ENCODE measurements around the gene ZSCAN5C.
"Not testable (repeated sequence)": the region's sequence is repeated elsewhere in the genome, so short reads cannot be mapped to it uniquely, and the experiment has no call there.

Gene ZSCAN5C

GRCh38 chr19:56193981-56194640 is 8.0 kb upstream of the ZSCAN5C start:
- no peak for DNase-seq

- DNase-seq: not testable (repeated sequence)
Observed at GRCh38 chr19:56197646-56198045, 4.4 kb upstream of the ZSCAN5C start, which contains the start of gene ZSCAN5B. Gene ZSCAN5B (minus strand): TSS chr19:56197783. CDS start chr19:56193052, 4,731 bp downstream.

DNA sequence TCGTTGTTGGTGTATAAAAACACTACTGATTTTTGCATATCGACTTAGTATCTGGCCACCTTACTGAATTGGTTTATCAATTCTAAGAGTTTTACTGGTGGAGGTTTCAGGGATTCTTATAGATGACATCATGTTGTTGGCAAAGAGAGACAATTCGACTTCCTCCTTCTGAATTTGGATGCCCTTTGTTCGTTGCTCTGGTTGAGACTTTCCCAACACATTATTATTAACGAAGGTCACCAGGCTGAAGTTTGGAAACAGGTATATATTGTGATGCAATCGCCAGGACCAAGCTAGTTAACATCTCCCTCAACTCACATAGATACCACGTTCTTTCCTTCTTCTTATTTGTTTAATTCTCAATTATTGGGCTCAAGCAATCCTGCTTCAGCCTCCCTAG is 2.4 kb upstream of the ZSCAN5C start:
- DNase-seq: no peak

- not testable (repeated sequence) for DNase-seq
Observed at GRCh38 chr19:56207581-56207980, 5.5 kb downstream of the ZSCAN5C start.

GRCh38 chr19:56209091-56209490 is 7.0 kb downstream of the ZSCAN5C start:
- no peak for DNase-seq

DNA sequence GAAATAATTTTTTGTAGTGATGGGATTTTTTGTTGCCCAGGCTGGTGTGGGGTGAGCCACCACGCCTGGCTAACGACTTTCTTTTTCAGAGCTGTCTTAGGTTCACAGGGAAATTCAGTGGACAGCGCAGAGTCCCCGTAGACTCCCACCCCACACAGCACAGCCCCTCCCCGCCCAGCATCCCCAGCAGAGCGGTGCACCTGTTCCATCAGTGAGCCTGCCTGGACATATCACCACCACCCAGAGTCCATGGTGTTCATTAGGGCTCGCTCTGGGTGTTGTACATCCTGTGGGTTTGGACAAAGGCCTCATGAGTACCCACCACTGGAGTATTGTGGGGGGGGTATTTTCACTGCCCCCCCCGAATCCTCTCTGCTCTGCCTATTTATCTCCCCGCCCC is 8.0 kb downstream of the ZSCAN5C start:
- not testable (repeated sequence) for DNase-seq

DNA sequence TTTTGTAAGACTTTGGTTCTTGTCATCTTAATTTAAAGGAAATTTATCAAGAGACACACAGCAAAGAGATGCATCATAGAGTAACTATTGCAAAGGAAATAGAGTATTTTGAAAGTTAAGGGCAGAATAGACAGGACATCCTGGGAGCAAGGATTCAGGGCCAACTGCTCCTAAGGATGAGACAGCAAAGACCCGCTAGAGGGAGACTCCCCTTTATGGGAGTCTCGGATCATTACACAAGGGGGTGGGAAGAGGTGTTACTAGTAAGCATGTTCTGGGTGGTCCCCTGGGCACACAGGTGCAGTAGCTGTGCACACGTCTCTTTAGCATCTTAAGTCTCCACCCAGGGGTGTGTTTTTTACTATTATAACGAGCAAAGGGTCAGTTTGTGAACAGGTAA is 9.6 kb downstream of the ZSCAN5C start:
- no peak for DNase-seq

GRCh38 chr19:56217039-56217949 is 15.2 kb downstream of the ZSCAN5C start:
- DNase-seq: no peak

DNA sequence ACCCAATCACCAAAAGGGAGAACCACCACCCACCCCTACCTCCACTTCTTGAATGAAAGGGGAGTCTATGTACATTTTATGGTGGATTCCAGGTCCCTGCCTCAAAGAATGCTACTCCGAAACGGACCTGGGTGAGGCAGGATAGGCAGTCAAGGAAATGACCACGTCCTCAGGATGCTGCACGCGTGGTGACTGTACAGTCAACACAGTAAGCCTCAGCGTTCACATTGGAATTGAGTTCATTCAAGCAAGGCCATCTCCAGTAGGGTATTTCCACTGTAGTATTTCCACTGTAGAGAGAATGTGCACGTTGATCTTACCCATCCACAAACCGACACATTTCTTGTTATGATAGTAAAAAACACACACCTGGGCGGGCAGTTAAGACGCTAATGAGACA is 16.9 kb downstream of the ZSCAN5C start:
- DNase-seq: no peak

GRCh38 chr19:56221442-56221841 is 19.4 kb downstream of the ZSCAN5C start:
- DNase-seq: not testable (repeated sequence)

DNA sequence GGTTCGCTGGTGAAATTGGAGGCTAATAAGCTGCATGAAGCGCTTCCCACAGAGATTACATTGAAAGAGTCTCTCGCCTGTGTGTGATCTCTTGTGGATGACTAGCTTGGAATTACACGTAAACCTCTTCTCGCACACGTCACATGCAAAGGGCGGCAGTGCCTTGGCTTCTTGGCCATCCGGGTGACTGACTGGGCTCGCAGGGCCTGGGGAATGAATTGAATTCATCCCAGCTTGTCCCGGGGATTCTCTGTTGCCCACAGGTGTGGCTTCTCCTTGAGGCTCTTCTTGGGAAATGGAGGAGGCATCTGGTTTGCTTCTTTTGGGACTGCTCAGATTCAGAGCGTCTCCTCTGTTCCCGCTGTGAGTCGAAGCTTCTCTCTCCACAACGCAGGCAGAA is 19.8 kb downstream of the ZSCAN5C start:
- no peak for DNase-seq

DNA sequence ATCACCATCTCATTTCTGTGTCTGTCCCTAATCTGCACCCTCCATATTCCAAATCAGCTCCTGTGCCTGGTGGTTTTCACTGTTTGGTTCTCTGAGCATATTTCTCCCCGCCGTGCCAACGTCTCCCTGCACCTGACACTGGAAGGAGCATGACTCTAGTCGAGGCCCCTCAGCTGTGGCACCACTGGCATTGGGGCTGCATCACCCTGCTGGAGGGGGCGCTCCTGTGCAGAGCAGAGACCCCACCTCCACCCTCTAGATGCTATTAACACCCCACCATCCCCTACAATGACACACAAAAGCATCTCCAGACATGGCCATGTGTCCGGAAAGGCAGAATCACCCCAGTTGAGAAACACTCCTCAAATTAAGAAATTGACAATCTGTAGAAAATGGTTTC is 20.8 kb downstream of the ZSCAN5C start:
- DNase-seq: no peak

GRCh38 chr19:56223481-56223880 is 21.4 kb downstream of the ZSCAN5C start:
- DNase-seq: no peak

DNA sequence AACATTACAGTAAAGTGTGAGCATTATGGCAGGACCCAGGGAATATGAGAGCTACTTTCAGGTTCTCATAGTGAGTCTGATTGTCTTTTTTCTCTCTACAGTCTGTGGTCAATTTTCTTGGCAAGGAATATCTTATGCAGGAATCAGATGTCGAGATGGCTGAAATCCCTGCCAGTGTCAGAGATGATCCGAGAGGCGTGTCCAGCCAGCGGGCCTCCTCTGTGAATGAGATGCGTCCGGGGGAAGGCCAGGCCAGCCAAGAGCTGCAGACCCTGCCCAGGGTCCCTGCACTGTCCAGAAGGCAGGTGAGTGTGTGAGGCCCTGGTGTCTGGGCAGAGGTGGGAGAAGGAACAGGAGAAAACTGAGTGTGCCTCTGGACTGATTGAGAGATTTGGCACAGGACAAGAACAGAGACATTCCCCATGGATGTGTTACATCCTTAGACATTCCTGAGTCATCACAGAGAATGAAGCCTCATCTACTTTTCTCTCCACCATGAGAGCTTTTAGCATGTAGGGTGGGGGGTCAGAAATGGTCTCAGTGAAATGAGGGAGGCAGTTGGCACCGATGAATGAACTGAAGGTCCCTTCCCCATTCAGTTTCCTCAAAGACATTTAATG is 43.2 kb downstream of the ZSCAN5C start:
- DNase-seq: no peak

- DNase-seq: not testable (repeated sequence)
Observed at GRCh38 chr19:56245764-56246163, 43.7 kb downstream of the ZSCAN5C start.

DNA sequence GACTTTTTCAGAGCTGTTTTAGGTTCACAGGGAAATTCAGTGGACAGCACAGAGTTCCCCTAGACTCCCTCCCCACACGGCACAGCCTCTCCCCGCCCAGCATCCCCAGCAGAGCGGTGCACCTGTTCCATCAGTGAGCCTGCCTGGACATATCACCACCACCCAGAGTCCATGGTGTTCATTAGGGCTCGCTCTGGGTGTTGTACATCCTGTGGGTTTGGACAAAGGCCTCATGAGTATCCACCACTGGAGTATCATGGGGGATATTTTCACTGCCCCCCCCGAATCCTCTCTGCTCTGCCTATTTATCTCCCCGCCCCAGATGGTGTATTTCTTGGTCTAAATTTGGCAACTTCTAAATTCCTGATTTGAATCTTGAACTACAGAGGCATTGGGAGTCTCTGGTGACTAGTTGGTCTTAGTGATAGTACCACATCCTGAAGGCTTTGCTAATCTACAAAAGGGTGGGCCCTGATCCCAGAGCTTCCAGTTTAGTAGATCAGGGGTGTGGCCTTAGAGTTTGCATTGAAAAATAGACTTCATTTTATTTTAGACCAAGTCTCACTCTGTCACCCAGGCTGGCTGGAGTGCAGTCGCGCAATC is 46.8 kb downstream of the ZSCAN5C start:
- DNase-seq: not testable (repeated sequence)

DNA sequence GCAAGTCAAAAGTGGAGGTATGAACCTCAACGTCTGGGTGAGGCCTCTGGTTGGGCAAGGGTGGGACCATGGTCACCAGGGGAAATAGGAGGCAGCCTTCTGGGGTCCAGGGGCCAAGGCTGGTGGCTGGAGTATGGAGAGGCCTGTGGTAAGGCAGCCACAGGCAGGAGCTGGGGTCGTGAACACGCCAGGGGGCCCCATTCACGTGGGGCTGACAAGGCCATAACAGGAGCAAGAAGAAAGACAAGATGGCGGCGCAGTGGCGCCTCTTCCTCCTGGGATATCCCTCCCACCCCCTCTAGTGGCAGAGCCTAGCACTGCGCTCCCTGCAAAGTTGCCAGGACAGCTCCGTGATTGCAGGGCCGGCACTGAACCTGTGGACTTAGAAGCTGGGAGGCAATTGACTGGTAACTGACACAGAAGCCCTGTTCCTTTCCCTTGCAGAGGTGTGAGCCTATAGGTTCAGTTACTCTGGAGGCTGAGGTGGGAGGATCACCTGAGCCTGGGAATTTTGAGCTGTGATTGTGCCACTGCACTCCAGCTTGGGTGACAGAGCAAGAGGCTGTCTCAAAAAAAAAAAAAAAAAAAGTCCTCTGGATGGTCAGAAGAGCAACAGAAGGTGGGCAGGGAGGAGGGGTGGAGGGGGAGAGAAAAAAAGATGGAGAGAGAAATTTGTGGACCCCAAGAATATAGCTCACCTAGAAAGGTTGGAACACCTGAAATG is 50.8 kb downstream of the ZSCAN5C start:
- DNase-seq: peak; percentile 90

- no peak for DNase-seq
Observed at GRCh38 chr19:56253737-56254136, 51.7 kb downstream of the ZSCAN5C start.

GRCh38 chr19:56258272-56258671 is 56.2 kb downstream of the ZSCAN5C start:
- no peak for DNase-seq
